ENCODE data around the gene ATXN10.
"Not testable (repeated sequence)": the region's sequence is repeated elsewhere in the genome, so short reads cannot be mapped to it uniquely, and the experiment has no call there.

Gene ATXN10

DNA sequence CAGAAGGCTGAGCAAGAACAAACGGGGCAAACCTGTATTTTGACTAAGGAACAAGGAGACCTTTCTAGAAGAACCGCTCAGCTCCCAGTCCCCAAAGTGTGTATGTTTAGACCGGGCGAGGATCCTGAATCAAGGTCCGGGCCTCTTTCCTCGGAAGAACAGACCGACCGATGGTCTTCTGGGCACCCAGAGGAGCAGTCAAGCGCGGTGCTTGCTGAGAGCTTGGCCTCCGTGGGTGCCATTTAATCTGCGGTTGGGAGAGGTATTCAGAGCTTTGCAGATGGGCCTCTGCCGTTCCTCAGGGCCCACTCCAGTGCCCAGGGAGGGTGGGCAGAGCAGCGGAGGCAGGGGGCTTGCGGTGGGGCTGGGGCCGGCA is 26.5 kb upstream of the ATXN10 start:
- no peak for DNase-seq

- no peak for DNase-seq
Measured at GRCh38 chr22:45645526-45646414, 25.9 kb upstream of the ATXN10 start.

DNA sequence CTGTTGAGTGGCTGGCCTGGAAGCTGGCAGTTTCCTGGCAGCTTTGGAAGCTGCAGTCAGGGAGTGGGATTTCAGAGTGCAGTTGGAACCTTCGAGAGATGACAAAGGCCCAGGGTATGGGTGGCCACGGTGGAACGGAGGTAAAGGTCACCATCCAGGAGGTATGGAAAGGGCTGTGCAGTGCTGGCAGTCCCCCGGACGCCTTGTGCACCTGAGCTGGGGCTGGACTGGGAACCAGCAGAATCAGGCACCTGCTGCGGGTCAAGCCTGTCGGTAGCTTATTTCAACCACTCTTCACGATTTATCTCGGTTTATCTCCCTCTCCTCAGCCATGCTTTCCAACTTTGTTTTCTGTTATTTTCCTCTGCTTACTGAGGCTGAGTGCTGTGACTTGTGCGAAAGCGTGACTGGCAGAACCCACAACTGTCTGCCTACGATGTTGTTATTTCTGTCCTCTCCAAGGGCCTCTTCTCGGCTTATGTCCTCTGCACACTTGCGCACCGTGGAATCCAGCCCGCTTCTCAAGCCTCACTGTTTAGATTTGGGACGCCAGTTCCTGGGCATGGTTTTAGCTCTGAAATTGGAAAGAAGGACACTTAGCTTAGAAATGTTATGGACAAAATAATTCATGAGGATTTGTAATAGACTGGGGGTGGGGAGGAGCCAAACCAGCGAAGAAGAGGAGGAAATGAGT is 24.0 kb upstream of the ATXN10 start:
- DNase-seq: no peak

- no peak for DNase-seq
Measured at GRCh38 chr22:45648301-45649117, 23.1 kb upstream of the ATXN10 start.

GRCh38 chr22:45649809-45650208 is 21.8 kb upstream of the ATXN10 start:
- DNase-seq: no peak

- no peak for DNase-seq
Measured at GRCh38 chr22:45650721-45651120, 20.9 kb upstream of the ATXN10 start.

- DNase-seq: no peak
Measured at GRCh38 chr22:45651931-45652528, 19.6 kb upstream of the ATXN10 start.

DNA sequence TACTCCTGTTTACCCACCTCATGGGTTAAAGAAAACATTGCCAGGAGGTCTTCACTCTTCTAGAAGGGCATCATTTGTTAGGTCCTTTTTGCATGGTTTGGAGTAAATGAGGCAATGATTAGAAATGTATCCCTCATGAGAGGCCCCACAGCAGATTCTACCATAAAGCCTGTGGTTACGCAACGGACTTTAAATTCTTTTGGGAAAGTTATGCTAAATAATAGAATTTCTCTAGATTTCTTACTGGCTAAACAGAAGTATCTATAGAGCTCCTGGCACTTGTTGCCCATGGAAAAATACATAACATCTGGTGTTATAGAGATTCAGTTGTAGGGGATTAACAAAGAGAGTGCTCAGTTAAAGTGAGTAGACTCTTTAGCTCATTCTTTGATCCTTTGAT is 15.1 kb upstream of the ATXN10 start:
- no peak for DNase-seq

GRCh38 chr22:45657701-45658100 is 13.9 kb upstream of the ATXN10 start:
- DNase-seq: no peak

DNA sequence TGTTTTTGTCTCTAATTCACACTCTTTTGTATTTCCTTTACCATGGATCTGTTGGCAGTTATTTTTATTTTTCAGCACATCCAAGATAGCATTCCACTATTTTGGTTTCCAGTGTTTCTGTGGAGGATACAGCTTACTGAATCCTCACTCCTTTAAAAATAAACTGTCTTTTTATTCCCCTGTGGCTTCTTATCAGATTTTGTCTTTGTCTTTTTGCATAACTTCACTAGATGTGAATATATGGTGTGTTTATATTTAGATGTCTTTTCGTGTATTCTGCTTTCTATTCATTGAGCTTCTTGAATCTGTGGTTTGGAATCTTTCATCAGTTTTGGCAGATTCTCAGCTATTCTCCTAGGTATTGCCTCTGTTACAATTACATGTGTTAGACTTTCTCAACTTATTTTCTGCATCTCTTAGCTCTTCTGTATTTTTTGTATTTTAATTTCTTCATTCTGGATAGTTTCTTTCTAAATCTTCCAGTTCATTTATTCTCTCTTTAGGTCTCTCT is 7.4 kb upstream of the ATXN10 start:
- no peak for DNase-seq

DNA sequence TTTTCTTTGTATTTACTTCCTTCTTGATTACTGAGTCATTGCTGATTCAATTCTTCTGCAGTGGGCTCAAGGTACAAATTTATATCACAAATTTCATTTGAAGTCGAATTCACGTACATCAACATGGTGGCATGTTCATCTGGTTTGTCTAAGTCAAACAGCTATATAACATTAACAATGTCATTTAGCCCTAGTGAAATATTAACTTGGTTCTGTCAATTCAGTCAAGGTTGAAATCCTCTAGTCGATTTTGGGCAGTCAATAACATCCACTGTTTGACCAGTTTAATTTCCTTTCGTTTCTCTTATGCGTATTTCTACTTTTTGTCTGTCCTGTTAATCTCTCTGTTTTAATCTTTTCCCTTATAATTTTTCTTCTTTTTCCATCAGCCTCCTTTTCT is 4.1 kb upstream of the ATXN10 start:
- DNase-seq: no peak

DNA sequence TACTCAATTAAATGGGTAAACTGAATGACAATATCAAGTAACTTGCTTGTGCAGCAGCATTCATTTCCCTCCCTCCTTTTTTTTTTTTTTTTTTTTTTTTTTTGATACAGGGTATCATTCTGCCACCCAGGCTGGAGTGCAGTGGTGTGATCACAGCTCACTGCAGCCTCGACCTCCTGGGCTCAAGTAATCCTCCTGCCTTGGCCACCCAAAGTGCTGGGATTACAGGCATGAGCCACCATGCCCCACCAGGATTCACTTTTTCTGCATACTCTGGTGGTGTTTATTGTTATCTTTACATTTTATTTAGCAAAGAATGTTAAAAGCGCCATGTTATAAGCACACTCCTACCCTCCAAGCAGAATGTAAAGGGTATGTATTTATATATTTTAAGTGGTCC is 1.3 kb upstream of the ATXN10 start:
- DNase-seq: not testable (repeated sequence)

- no peak for DNase-seq
Measured at GRCh38 chr22:45670981-45671782, 452 bp upstream of the ATXN10 start.

- DNase-seq: no peak
Measured at GRCh38 chr22:45672564-45673481, 1.2 kb downstream of the ATXN10 start.

DNA sequence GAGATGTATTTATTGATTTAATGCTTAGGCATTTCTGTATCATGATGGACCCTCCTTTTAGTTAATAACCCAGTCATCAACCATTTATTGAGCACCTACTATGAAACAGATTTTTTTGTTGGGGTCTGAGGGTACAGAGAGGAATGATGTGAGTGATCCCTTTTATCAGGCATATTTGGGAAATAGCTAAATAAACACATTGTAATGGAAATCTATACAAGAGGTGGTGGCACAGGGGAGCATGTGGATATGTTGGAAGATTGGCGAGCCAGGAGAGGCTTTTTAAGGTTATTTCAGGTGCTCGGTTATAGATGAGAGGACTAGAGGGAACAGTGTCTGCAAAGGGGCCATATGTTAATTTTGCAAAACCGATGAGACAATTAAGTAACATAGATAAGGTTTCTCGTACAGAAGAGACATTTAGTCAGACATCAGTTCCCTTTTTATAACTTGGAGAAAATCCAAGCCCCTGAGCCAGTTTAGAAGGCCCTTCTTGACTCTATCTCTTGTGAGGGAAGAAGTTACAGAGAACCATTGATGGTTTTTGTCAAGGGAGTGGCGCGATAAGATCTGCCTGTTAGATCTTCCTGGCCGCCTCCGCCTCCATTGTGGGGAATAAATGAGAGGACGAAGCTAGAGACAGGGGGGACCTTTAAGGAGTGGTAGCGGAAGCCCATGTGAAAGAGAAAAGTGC is 2.0 kb downstream of the ATXN10 start:
- DNase-seq: no peak

- DNase-seq: no peak
Measured at GRCh38 chr22:45676024-45676423, 4.4 kb downstream of the ATXN10 start.

- DNase-seq: no peak
Measured at GRCh38 chr22:45677063-45677462, 5.4 kb downstream of the ATXN10 start.

- no peak for DNase-seq
Measured at GRCh38 chr22:45678961-45679912, 7.6 kb downstream of the ATXN10 start.

Measured in NCI-H2107 (cell line).